ENCODE measurements around the gene DMRT3.

The DMRT3 gene

DNA sequence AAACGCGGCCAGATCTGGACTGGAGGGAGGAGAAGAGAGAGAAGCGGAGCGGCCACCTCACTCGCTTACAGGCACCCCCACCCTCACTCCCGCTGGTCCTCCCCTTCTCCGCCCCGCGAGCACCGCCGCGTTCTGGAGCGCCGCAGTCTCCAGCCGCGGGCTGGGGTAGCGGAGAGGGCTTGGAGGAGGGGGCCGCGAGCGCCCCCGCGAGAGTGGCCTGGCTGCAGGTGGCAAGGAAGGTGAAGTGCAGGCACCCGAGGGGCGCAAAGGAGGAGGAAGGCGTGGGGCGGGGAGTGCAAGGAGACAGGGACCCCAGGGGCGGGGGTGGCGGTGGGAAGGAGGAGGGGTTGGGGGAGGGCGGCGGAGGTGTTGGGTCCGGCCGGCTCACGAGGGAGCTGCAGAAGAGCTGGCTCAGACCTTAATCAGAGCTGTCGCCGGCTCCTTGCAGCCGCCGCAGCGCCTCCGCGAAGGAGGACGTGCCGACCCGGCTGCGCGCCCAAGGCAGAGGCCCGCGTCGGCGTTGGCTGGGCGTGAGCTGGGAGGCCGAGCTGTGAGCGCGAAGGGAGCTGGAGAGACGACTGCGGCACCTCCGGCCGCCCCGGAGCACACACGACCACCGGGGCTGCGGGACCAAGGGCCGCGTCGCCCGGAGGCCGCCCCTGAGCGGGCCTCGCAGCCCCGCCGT, at the start of gene DMRT3:
Gene DMRT3, plus strand, starts transcription at position 398 of the 685 bp plus-strand sequence. CDS start 347 bp downstream, outside the sequence.
- peaks cover 9% of the 10 kb centered on the region for H3K4me1 Mint-ChIP-seq
- no peaks in the 10 kb centered on the region for H3K9me3 Mint-ChIP-seq
- no peaks in the 10 kb centered on the region for H3K36me3 Mint-ChIP-seq
- H3K27me3 Mint-ChIP-seq = peaks cover 64% of the 10 kb centered on the region
- H3K27ac Mint-ChIP-seq = peak within 1 kb of the TSS; percentile 43
- no peak within 1 kb of the TSS for H3K4me3 Mint-ChIP-seq

DNA sequence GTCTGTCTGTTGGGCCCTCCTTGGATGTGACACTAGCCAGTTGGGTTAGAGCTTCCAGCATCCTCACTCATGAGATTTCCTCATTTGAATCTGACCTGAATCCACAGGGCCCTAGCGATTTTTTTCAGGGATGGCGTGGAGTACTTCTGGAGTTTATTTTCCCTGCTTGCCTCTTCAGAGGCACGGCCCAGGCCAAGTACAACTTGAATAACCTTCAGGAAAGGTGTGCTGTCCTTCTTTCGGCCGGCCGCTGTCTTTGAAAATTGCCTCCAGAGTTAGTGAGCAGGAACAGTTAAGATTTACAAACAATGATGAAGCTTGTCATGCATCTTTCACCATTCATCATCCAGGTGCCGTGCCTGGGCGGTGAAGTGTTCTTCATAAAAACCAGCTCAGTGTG, 49.5 kb upstream of the DMRT3 start:
- Mint-ChIP-seq H3K27me3 (peaks cover 11% of the 10 kb centered on the region), H3K36me3 (no peaks in the 10 kb centered on the region), H3K4me1 (no peaks in the 10 kb centered on the region), H3K4me3 (no peak overlapping the region), H3K27ac (no peak overlapping the region), H3K9me3 (no peaks in the 10 kb centered on the region)

GRCh38 chr9:928363-929042, 48.0 kb upstream of the DMRT3 start:
- no peak overlapping the region for H3K4me3 Mint-ChIP-seq
- no peaks in the 10 kb centered on the region for H3K9me3 Mint-ChIP-seq
- H3K36me3 Mint-ChIP-seq = no peaks in the 10 kb centered on the region
- H3K27ac Mint-ChIP-seq = no peak overlapping the region
- H3K4me1 Mint-ChIP-seq = no peaks in the 10 kb centered on the region
- H3K27me3 Mint-ChIP-seq = peaks cover 11% of the 10 kb centered on the region

DNA sequence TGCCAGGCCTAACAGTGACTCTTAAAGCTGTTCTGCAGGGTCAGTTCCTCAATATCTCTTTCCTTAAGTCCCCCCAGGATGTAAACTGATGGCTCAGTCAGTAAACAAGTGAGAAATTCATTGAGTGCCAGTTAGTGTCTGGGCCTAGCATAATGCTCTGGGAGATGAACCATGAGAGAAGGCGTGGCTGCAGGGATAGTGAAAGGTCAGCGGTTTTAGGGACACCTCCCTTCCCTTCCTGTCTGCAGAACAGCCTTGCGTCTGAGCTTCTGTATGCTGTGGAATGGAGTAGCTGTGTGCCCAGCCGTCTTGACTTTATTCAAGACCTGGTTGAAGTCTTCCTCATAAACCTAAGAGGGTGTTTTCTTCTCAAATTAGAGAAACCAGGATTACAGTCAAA, 46.7 kb upstream of the DMRT3 start:
- H3K4me3 Mint-ChIP-seq = no peak overlapping the region
- no peaks in the 10 kb centered on the region for H3K36me3 Mint-ChIP-seq
- H3K27ac Mint-ChIP-seq = no peak overlapping the region
- H3K9me3 Mint-ChIP-seq = no peaks in the 10 kb centered on the region
- no peaks in the 10 kb centered on the region for H3K4me1 Mint-ChIP-seq
- H3K27me3 Mint-ChIP-seq = peaks cover 8% of the 10 kb centered on the region

DNA sequence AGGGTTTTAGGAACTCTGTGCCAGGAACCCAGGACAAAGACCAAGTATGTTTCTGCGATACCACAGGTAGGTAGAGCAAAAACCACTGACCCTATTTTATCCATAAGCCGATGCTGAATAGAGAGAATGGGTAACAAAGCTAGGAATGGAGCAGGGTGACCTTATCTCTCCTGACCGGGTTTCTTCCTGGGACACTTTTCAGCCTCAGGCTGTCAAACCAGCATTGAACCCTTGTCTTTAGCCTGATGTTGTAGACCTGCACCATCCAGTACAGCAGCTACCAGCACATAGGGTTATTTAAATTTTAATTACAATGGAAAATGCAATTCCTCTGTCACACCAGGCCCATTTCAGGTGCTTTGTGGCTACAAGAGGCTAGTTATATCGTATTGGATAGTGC, 43.1 kb upstream of the DMRT3 start:
- Mint-ChIP-seq H3K4me1 (no peaks in the 10 kb centered on the region), H3K36me3 (no peaks in the 10 kb centered on the region), H3K9me3 (peaks cover 10% of the 10 kb centered on the region), H3K27me3 (peaks cover 28% of the 10 kb centered on the region), H3K4me3 (no peak overlapping the region), H3K27ac (no peak overlapping the region)

DNA sequence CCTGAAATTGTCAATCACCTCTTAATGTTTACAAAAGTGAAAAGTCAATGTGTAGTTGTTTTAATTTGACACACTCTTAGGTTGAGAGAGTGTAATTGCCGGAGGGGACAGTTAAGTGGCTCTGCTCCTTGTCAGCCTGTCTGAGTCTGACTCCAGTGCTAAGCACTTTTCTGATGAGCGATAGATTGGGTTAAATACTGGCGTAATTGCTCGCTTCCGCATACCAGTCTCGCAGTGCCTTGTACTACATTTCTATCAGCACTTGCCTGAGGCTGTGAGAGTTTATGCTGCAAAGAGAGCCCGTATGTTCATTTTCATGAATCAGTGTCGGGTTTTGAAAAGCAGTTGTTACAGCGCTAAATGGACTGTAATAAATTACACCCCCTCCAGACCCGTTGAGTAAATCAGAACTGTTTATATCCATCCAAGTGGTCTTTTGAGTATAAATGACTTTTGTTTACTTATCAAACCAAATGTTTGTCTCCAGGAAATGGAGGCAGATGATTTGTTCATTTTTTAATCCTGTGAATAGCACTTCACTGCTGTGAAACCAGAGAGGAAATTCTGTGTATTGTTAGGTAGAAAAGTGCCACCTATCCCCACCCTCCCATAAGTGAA, 41.0 kb upstream of the DMRT3 start:
- Mint-ChIP-seq H3K4me3 (no peak overlapping the region), H3K36me3 (no peaks in the 10 kb centered on the region), H3K4me1 (no peaks in the 10 kb centered on the region), H3K27ac (no peak overlapping the region), H3K27me3 (peaks cover 45% of the 10 kb centered on the region), H3K9me3 (peaks cover 18% of the 10 kb centered on the region)

DNA sequence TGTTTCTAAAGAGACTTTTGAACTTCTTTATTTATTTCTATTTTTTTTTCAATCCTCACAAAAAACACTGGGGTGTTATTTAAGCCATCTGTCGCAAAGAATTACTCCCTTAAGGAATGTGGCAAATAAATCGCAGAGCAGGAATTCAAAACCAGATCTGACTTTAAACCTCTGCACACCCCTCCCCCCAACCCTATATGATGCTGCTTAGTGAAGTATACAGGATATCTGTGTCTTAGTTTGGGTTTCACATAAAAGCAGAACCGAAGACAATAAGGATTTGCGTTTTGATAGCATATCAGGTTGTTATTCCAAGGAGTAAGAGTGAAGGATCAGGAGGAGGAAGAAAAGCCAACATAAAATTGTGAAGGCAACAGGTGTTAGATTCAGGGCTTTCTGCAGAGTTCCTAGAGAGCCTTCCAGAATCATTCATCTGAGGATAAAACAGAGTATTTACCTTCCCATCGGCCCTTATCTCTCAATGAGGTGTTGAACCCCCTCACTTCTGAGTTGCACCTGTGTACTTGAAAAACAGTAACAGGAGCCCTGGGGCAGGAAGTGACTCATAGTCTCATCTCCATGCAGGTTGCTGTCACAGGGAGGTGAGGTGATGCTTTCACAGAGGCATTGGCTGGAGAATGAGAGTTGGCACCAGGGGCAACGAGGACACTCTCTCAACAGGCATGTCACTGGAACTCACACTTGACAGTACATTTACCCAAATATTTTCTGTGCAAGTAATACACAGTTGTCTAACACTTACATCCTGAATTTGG, 33.5 kb upstream of the DMRT3 start:
- H3K9me3 Mint-ChIP-seq = peaks cover 10% of the 10 kb centered on the region
- no peak overlapping the region for H3K27ac Mint-ChIP-seq
- peaks cover 1% of the 10 kb centered on the region for H3K36me3 Mint-ChIP-seq

DNA sequence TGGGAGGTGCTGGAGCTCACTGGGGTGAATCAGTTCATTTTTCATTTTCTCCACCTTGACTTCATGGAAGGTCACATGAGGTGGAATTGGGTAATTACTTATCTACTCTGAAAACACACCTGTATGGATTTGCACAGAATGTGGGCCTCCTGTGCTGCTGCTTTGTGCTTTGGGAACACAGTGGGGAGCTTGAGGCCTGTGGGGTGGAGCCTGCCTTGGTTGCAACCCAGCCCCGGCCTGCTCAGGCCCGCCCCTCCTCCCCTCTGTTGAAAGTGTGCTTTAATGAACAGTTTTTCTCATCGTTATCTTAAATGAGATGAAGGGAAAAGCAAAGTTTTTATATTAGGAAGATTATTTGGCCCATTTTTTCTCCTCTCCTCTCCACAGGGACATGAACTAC, 28.5 kb upstream of the DMRT3 start:
- H3K27ac Mint-ChIP-seq = no peak overlapping the region
- H3K27me3 Mint-ChIP-seq = peaks cover 21% of the 10 kb centered on the region
- no peak overlapping the region for H3K4me3 Mint-ChIP-seq
- peaks cover 1% of the 10 kb centered on the region for H3K36me3 Mint-ChIP-seq
- H3K9me3 Mint-ChIP-seq = no peaks in the 10 kb centered on the region
- H3K4me1 Mint-ChIP-seq = no peaks in the 10 kb centered on the region

More for the DNA sequence above, 33.5 kb upstream of the DMRT3 start:
- Mint-ChIP-seq H3K4me3 (no peak overlapping the region), H3K4me1 (no peaks in the 10 kb centered on the region), H3K27me3 (peaks cover 31% of the 10 kb centered on the region)

DNA sequence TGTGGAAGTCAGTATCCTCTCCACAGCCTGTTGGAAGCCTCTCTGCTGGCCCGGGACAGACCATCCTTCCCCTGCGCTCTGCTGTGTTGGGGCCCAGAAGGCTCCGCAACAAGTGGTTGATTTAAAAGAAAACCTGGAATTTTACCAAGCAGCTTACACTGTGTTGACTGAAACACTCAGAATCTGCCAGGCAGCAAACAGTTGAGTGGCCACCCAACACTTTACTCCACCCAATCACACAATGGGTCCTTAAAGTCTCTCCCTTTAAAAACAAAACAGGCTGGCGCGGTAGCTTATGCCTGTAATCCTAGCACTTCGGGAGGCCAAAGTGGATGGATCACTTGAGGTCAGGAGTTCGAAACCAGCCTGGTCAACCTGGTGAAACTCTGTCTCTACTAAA, 28.0 kb upstream of the DMRT3 start:
- H3K9me3 Mint-ChIP-seq = no peaks in the 10 kb centered on the region
- no peak overlapping the region for H3K27ac Mint-ChIP-seq
- peaks cover 22% of the 10 kb centered on the region for H3K27me3 Mint-ChIP-seq
- peaks cover 1% of the 10 kb centered on the region for H3K36me3 Mint-ChIP-seq
- H3K4me3 Mint-ChIP-seq = no peak overlapping the region
- H3K4me1 Mint-ChIP-seq = no peaks in the 10 kb centered on the region

GRCh38 chr9:950139-950538, 26.3 kb upstream of the DMRT3 start:
- Mint-ChIP-seq H3K9me3 (no peaks in the 10 kb centered on the region), H3K36me3 (peaks cover 1% of the 10 kb centered on the region), H3K4me3 (no peak overlapping the region)

DNA sequence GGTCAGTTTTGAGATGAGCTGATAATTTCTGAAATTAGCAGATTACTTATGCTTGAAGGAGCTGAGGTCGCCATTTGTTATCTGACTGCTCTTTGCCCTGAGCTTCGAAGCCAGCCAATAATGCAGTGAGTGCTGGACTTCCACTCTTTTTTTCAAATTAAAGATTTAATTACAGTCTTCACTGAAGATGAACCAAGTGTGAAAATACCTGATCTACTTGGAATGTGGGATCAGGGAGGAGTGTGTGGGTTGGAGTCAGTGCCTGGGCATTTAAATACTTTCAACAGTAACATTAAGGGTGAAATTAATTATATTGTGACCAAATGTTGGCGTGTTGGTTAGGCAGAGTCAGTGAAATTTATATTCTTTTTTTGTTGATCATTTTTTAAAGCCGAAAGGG, 23.9 kb upstream of the DMRT3 start:
- H3K9me3 Mint-ChIP-seq = no peaks in the 10 kb centered on the region
- H3K36me3 Mint-ChIP-seq = no peaks in the 10 kb centered on the region
- H3K27ac Mint-ChIP-seq = no peak overlapping the region
- no peaks in the 10 kb centered on the region for H3K4me1 Mint-ChIP-seq
- H3K27me3 Mint-ChIP-seq = peaks cover 19% of the 10 kb centered on the region
- no peak overlapping the region for H3K4me3 Mint-ChIP-seq

More at GRCh38 chr9:950139-950538, 26.3 kb upstream of the DMRT3 start:
- H3K4me1 Mint-ChIP-seq = no peaks in the 10 kb centered on the region
- H3K27ac Mint-ChIP-seq = no peak overlapping the region
- peaks cover 21% of the 10 kb centered on the region for H3K27me3 Mint-ChIP-seq

DNA sequence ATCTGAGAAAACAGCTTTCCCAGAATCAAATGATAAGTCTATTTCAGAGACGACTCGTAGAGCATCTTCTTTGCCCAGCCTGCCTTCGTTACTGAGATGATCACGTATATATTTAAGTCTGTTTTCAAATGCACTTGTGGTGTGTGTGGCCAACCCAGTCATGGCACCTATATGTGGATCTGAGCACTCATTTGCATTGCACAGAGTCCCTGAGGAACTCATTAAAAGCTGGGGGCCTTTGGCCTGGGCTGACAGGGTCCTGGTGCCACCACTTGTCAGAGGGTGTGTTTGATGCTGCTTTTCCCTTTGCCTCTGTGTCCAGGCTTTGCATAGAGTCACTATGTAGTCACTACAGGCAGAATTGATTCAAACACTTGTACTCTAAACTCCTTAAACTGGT, 17.4 kb upstream of the DMRT3 start:
- Mint-ChIP-seq H3K27me3 (peaks cover 29% of the 10 kb centered on the region), H3K27ac (no peak overlapping the region), H3K9me3 (no peaks in the 10 kb centered on the region), H3K4me1 (no peaks in the 10 kb centered on the region), H3K4me3 (no peak overlapping the region), H3K36me3 (no peaks in the 10 kb centered on the region)

DNA sequence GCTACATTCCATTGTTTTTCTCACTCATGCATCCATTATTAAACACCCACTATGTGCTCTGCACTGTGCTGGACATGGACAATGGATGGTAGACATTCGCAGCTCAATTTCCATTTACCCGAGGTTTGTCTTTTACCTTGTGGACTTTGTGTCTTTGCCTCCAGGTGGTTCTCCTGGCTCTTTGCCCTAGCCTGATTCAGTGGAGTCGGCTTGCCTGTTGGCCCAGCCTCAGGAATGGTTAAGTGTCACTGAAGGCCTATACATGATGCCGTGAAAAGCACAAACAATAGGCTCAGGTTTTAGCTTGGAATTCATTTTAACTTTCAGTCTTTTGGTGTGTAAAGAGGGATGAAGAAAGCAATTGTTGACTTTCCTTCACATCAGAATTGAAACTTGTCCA, 16.5 kb upstream of the DMRT3 start:
- no peaks in the 10 kb centered on the region for H3K9me3 Mint-ChIP-seq
- no peaks in the 10 kb centered on the region for H3K4me1 Mint-ChIP-seq
- H3K27me3 Mint-ChIP-seq = peaks cover 37% of the 10 kb centered on the region
- H3K36me3 Mint-ChIP-seq = no peaks in the 10 kb centered on the region
- no peak overlapping the region for H3K4me3 Mint-ChIP-seq
- H3K27ac Mint-ChIP-seq = no peak overlapping the region

GRCh38 chr9:962023-962422, 14.4 kb upstream of the DMRT3 start:
- H3K27me3 Mint-ChIP-seq = peaks cover 48% of the 10 kb centered on the region
- no peak overlapping the region for H3K4me3 Mint-ChIP-seq
- H3K9me3 Mint-ChIP-seq = no peaks in the 10 kb centered on the region
- no peaks in the 10 kb centered on the region for H3K4me1 Mint-ChIP-seq
- H3K36me3 Mint-ChIP-seq = no peaks in the 10 kb centered on the region
- no peak overlapping the region for H3K27ac Mint-ChIP-seq

GRCh38 chr9:965497-965896, 11.0 kb upstream of the DMRT3 start:
- Mint-ChIP-seq H3K27me3 (peaks cover 70% of the 10 kb centered on the region), H3K4me1 (peaks cover 16% of the 10 kb centered on the region), H3K27ac (no peak overlapping the region), H3K9me3 (peaks cover 10% of the 10 kb centered on the region), H3K4me3 (no peak overlapping the region), H3K36me3 (peaks cover 3% of the 10 kb centered on the region)

- Mint-ChIP-seq H3K36me3 (peaks cover 3% of the 10 kb centered on the region), H3K27me3 (peaks cover 65% of the 10 kb centered on the region), H3K27ac (no peak overlapping the region), H3K4me3 (no peak overlapping the region), H3K9me3 (peaks cover 10% of the 10 kb centered on the region), H3K4me1 (peaks cover 16% of the 10 kb centered on the region)
Observed at GRCh38 chr9:966870-967269, 9.6 kb upstream of the DMRT3 start.
